Inflammatory macrophage (primary cell): Measurements from ENCODE around the gene FTL.
"Not testable (repeated sequence)": the region's sequence is repeated elsewhere in the genome, so short reads cannot be mapped to it uniquely, and the experiment has no call there.

Experiments used
- DNase-seq, 2 donors: peaks; one replicate each; pipeline ENCODE4 v3.0.0-alpha.2; 2020 to 2022
- total RNA-seq, 18 experiments: gene quantifications; one replicate each; lab custom pipeline; 2026; ENCODE audit warnings: mixed read lengths in 6 of 18, inconsistent platforms in 2 of 18; lab: John Stamatoyannopoulos, UW

Gene FTL
- total RNA-seq: 8,883 to 23,667 (median 15,523) reads per million in 18 experiments

DNA sequence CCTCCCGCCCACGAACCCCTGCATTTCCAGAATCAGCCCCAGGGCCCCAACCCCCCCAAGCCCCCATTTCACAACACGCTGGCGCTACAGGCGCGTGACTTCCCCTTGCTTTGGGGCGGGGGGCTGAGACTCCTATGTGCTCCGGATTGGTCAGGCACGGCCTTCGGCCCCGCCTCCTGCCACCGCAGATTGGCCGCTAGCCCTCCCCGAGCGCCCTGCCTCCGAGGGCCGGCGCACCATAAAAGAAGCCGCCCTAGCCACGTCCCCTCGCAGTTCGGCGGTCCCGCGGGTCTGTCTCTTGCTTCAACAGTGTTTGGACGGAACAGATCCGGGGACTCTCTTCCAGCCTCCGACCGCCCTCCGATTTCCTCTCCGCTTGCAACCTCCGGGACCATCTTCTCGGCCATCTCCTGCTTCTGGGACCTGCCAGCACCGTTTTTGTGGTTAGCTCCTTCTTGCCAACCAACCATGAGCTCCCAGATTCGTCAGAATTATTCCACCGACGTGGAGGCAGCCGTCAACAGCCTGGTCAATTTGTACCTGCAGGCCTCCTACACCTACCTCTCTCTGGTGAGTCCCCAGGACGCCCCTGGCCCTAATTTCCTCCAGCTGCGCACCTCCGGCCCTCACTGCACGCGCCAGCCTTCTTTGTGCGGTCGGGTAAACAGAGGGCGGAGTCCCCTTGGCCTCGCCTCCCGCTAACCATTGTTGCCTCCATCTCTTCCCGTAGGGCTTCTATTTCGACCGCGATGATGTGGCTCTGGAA, at the start of gene FTL:
Gene FTL, plus strand, starts transcription at position 270 of the 766 bp plus-strand sequence. Its CDS starts 199 bp downstream, at position 469.
- DNase-seq: peak; percentile 99

DNA sequence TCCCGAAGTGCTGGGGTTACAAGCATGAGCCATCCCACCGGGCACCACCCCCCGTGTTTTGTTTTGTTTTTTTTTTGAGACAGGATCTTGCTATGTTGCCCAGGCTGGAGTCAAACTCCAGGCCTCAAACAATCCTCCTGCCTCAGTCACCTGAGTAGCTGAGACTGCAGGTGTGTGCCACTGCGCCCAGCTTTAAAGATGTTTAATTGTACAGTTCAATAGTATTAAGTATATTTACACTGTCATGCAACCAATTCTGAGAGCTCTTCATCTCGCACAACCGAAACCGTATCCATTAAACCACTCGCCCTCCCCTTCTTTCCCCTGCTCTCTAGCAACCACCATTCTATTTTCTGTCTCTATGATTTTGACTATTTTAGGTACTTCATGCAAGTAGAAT, 49.4 kb upstream of the FTL start:
- DNase-seq: no peak

GRCh38 chr19:48918071-48918470, 47.0 kb upstream of the FTL start:
- DNase-seq: no peak

GRCh38 chr19:48918801-48919247, 46.3 kb upstream of the FTL start:
- DNase-seq: no peak

- not testable (repeated sequence) for DNase-seq
These were observed 45.8 kb upstream of the FTL start for GRCh38 chr19:48919271-48919670.

- no peak for DNase-seq
These were observed 44.2 kb upstream of the FTL start for GRCh38 chr19:48920949-48921348.

GRCh38 chr19:48921721-48922500, 43.2 kb upstream of the FTL start:
- no peak for DNase-seq

DNA sequence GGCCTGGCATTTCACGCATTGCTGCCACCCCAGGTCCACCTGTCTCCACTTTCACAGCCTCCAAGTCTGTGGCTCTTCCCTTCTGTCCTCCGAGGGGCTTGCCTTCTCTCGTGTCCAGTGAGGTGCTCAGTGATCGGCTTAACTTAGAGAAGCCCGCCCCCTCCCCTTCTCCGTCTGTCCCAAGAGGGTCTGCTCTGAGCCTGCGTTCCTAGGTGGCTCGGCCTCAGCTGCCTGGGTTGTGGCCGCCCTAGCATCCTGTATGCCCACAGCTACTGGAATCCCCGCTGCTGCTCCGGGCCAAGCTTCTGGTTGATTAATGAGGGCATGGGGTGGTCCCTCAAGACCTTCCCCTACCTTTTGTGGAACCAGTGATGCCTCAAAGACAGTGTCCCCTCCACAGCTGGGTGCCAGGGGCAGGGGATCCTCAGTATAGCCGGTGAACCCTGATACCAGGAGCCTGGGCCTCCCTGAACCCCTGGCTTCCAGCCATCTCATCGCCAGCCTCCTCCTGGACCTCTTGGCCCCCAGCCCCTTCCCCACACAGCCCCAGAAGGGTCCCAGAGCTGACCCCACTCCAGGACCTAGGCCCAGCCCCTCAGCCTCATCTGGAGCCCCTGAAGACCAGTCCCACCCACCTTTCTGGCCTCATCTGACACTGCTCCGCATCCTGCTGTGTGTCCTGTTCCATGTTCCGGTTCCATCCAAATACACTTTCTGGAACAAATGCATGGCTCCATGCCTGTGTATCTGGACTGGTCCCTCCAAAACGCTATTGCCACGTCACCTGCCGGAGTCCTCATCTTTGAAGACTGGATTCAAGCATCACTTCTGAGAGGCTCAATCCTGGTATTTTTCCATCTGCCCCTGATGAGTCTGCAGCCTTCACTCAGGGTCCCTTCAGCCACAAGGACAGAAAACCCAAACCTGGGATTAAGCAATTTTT, 42.3 kb upstream of the FTL start:
- DNase-seq: no peak

DNA sequence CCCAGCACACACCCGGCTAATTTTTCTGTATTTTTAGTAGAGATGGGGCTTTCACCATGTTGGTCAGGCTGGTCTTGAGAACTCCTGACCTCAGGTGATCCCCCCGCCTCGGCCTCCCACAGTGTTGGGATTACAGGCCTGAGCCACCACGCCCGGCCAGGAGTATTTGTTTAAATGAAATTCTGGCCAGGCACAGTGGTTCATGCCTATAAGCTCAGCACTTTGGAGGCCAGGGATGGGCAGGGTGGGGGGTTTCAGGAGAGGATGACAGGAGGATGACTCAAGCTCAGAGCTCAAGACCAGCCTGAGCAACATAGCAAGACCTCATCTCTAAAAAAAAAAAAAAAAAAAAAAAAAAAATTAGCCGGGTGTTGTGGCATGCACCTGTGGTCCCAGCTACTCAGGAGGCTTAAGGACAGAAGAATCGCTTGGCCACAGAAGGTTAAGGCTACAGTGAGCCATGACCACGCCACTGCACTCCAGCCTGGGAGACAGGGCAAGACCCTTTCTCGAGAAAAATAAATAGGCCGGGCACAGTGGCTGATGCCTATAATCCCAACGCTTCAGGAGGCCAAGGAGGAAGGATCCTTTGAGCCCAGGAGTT, 39.8 kb upstream of the FTL start:
- no peak for DNase-seq

DNA sequence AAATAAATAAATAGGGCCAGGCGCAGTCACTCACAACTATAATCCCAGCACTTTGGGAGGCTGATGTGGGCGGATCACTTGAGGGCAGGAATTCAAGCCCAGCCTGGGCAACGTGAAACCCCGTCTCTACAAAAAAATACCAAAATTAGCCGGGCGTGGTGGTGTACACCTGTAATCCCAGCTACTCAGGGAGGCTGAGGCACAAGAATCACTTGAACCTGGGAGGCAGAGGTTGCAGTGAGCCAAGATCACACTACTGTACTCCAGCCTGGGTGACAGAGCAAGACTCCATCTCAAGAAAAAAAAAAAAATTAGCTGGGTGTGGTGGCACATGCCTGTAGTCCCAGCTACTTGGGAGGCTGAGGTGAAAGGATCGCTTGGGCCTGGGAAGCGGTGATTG, 39.2 kb upstream of the FTL start:
- DNase-seq: not testable (repeated sequence)

- peak; percentile 95 to 98 for DNase-seq
These were observed 38.2 kb upstream of the FTL start for GRCh38 chr19:48926909-48927308.

DNA sequence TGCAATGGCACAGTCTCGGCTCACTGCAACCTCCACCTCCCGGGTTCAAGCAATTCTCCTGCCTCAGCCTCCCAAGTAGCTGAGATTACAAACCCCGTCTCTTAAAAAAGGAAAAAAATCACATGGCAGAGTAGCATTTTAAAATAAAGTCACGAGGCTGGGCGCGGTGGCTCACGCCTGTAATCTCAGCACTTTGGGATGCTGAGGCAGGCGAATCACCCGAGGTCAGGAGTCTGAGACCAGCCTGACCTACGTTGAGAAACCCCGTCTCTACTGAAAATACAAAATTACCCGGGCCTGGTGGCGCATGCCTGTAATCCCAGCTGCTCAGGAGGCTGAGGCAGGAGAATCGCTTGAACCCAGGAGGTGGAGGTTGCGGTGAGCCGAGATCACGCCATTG, 37.4 kb upstream of the FTL start:
- DNase-seq: peak; percentile 12 to 37

GRCh38 chr19:48928164-48929025, 36.7 kb upstream of the FTL start:
- no peak for DNase-seq

DNA sequence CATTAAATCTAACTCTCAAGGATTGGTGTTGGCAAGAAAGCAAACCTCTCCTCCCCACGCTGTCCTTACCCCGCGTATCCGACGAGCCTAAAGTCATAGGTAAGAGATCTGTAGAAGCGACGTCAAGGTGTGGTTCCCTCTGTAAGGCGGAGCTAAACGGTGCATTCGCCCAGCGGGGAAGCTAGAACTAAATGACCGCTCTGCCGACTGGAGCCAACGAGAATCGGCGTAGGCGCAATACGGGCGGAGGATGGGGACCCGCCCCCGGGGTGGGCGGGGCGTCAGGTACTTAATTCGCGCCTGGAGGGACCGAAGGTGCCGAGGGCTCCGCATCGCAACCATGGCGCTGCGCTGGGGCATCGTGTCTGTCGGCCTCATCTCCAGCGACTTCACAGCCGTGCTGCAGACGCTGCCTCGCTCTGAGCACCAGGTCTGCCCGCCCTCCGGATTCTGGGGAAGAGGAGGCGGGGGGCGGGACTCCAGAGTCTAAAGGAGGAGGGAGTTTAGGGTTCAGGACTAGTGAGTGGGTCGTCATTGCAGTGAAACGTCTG, 31.7 kb upstream of the FTL start, which contains the start of gene DHDH:
Gene DHDH, plus strand, starts transcription at position 318 of the 551 bp plus-strand sequence. Its CDS starts 23 bp downstream, at position 341.
- DNase-seq: peak; percentile 71 to 82

- no peak for DNase-seq
These were observed 30.3 kb upstream of the FTL start for GRCh38 chr19:48934837-48935236.

DNA sequence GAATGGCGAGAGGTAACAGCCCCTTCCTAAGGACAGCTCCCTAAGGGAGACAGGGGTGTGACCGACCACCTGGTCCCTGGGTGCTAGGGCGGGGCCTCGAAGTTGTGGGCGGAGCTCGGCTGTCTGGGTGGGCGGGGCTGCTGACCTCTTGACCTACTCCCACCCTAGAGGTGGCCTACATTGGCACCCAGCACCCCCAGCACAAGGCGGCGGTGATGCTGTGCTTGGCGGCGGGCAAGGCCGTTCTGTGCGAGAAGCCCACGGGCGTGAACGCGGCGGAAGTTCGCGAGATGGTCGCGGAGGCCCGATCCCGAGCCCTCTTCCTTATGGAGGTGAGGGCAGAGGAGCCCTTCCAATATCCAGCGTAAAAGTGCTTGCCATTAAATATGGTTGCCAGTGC, 29.2 kb upstream of the FTL start:
- DNase-seq: no peak

- no peak for DNase-seq
These were observed 26.9 kb upstream of the FTL start for GRCh38 chr19:48938256-48938655.

- DNase-seq: no peak
These were observed 24.2 kb upstream of the FTL start for GRCh38 chr19:48940902-48941301.

DNA sequence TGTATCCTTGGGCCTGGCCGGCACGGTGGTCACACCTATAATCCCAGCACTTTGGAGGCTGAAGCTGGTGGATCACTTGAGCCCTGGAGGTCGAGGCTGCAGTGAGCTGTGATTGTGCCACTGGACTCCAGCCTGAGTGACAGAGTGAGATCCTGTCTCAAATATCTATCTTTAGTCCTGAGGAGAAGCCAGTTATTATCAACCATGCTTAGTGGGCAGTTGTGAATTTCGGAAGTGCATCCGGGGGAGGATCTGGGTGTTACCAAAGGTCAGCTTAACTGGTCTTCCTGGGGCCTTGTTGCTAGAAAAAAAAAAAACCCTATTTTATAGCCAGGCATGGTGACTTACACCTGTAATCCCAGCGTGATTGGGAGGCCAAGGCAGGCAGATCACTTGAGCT, 22.0 kb upstream of the FTL start:
- no peak for DNase-seq

DNA sequence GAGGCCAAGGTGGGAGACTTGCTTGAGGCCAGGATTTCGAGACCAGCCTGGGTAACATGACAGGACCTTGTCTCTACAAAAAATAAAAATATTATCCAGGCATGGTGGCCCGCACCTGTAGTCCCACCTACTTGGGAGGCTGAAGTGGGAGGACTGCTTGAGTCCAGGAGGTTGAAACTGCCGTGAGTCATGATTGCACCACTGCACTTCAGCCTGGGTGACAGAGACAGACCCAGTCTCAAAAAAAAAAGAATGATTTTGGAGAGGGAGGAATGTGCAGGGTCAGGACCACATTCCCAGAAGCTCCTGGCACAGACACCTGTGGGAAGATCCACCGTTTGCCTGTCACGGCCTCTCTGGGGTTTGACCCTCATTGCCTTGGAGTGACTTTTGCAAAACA, 19.7 kb upstream of the FTL start:
- DNase-seq: no peak

DNA sequence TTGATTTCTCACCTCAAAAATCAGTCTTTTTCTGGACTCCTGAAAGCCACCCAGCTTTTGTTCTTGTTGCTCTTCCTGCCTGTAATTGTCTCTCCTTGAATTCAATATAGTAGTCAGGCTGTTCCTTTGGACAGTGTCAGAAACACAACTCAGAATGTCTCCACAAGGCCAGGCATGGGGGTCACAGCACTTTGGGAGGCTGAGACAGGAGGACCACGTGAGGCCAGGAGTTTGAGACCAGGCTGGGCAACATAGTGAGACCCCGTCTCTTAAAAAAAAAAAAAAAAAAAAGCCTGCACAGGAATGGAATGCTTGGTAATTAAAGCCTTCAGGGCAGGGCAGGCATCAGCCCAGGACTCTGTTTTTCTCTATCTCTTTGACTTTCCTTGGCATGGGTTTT, 19.3 kb upstream of the FTL start:
- no peak for DNase-seq
